ENCODE measurements around the gene SLC5A8. TPM values are rescaled to one million over a fixed set of nuclear protein-coding genes. Genes with fewer than 3 reads are reported as not detected.

Gene SLC5A8
- total and polyA plus RNA-seq, 2 of the 4 experiments (the other 2 are of a cell fraction), result not detected

GRCh38 chr12:101117842-101118241, 92.2 kb downstream of the SLC5A8 start:
- in situ Hi-C loops (cut with MboI; ENCODE audit: low sequenced_read_pairs), result no loop called here
- Histone ChIP-seq H2BK15ac (ENCODE audit: low read depth, low read length) (no peak overlapping the region), H3K56ac (ENCODE audit: extremely low read depth, insufficient read depth, low read length) (no peak overlapping the region), H4K8ac (ENCODE audit: low read depth in 2 of 2, low read length in 2 of 2) (no peak overlapping the region), H2BK20ac (ENCODE audit: low read depth, low read length) (no peak overlapping the region), H2AFZ (replicated peaks; ENCODE audit: low read length, poor library complexity) (no peak overlapping the region), H3K27ac (ENCODE audit: insufficient read depth, low read length) (no peak overlapping the region), H2AK9ac (replicated peaks; ENCODE audit: low read depth, low read length, poor library complexity) (no peak overlapping the region), H3K14ac (replicated peaks; ENCODE audit: low read depth, low read length) (no peak overlapping the region), H3K9me1 (ENCODE audit: insufficient read depth, low read length) (no peaks in the 10 kb centered on the region), H2AK5ac (ENCODE audit: low read depth, low read length) (no peak overlapping the region), H3K27me3 (ENCODE audit: control insufficient read depth, insufficient read depth, low read length) (no peaks in the 10 kb centered on the region), H3K4me2 (ENCODE audit: low read depth, low read length) (no peak overlapping the region), H4K5ac (ENCODE audit: low read depth, low read length) (no peak overlapping the region), H3K23ac (ENCODE audit: low read depth, low read length) (no peak overlapping the region), H3K79me1 (ENCODE audit: low read depth in 1 of 2, low read length in 2 of 2) (no peaks in the 10 kb centered on the region), H3K4ac (ENCODE audit: low read depth, low read length) (no peak overlapping the region), H4K91ac (ENCODE audit: insufficient read depth, low read depth, low read length) (no peak overlapping the region), H2BK5ac (ENCODE audit: low read depth, low read length, poor library complexity, severe bottlenecking) (no peak overlapping the region), H3K18ac (ENCODE audit: low read depth, low read length) (no peak overlapping the region), H3K9me3 (ENCODE audit: control insufficient read depth, insufficient read depth, low read length) (no peaks in the 10 kb centered on the region), H3K36me3 (ENCODE audit: control insufficient read depth, insufficient read depth, low read length) (peaks cover 8% of the 10 kb centered on the region), H3K4me1 (ENCODE audit: control insufficient read depth, insufficient read depth, low read length) (no peaks in the 10 kb centered on the region), H4K20me1 (ENCODE audit: insufficient read depth, low read length) (no peaks in the 10 kb centered on the region), H3K4me3 (ENCODE audit: insufficient read depth, low read depth, low read length) (no peak overlapping the region), H2BK120ac (ENCODE audit: low read depth, low read length) (no peak overlapping the region), H3K9ac (ENCODE audit: low read depth, low read length) (no peak overlapping the region)
- ChIA-PET CTCF (no interaction called here), POLR2A (ENCODE audit: unreplicated experiment) (no interaction called here)
- no peak for ATAC-seq (ENCODE audit: low read depth)
- no peak for TF ChIP-seq MAFK (IDR thresholded peaks at IDR 0.05; ENCODE audit: low read depth, low read length)
- no peak for TF ChIP-seq MAZ (IDR thresholded peaks at IDR 0.05; ENCODE audit: borderline replicate concordance, low read depth, low read length)
- TF ChIP-seq CTCF (conservative IDR thresholded peaks at IDR 0.05; ENCODE audit: low read depth, low read length), result no peak
- no peak for TF ChIP-seq FOS (IDR thresholded peaks at IDR 0.05; ENCODE audit: low read depth, low read length)
- no peak for TF ChIP-seq RCOR1 (IDR thresholded peaks at IDR 0.05; ENCODE audit: insufficient replicate concordance, low read length)
- no peak for TF ChIP-seq SMC3 (IDR thresholded peaks at IDR 0.05; ENCODE audit: low read depth, low read length)
- no peak for TF ChIP-seq CEBPB (IDR thresholded peaks at IDR 0.05; ENCODE audit: low read depth, low read length)
- TF ChIP-seq NFE2L2 (IDR thresholded peaks at IDR 0.05; ENCODE audit: low read depth, low read length), result no peak
- TF ChIP-seq ELK1 (IDR thresholded peaks at IDR 0.05; ENCODE audit: borderline replicate concordance, low read depth, low read length), result no peak
- no peak for TF ChIP-seq RAD21 (IDR thresholded peaks at IDR 0.05; ENCODE audit: low read length)
- TF ChIP-seq POLR2A (IDR thresholded peaks at IDR 0.05; ENCODE audit: low read depth, low read length), result no peak
- TF ChIP-seq RFX5 (IDR thresholded peaks at IDR 0.05; ENCODE audit: low read depth, low read length), result no peak
- no peak for TF ChIP-seq CHD1 (IDR thresholded peaks at IDR 0.05; ENCODE audit: low read depth, low read length)
- TF ChIP-seq MXI1 (IDR thresholded peaks at IDR 0.05; ENCODE audit: borderline replicate concordance, low read depth, low read length), result no peak
- intact Hi-C loops (cut with micrococcal nuclease), result no loop called here
- BruUV-seq (replicated peaks), result no TSS peak
- dilution Hi-C loops (cut with HindIII; ENCODE audit: low sequenced_read_pairs, unreplicated experiment), result no loop called here
- no CpG with 5 or more reads among the region's 2 CpGs for WGBS, 2 experiments (ENCODE audit: extremely low coverage in 2 of 2, insufficient read length in 1 of 2)
- no peak for DNase-seq

Measured in IMR-90 (cell line).